AG10803 (cell line): ENCODE data around the gene MLEC.

Source experiments
- DNase-seq: peaks from one replicate; pipeline ENCODE4 v3.0.0; 2010; ENCODE audit warnings: low read depth
- H3K4me3 ChIP-seq: 2 replicates; pipeline ENCODE4 v1.5.1; 2011; ENCODE audit warnings: mild to moderate bottlenecking, low read length, control low read depth
- CTCF ChIP-seq: conservative IDR thresholded peaks from 2 replicates; pipeline ENCODE4 v1.5.1; 2011; ENCODE audit warnings: mild to moderate bottlenecking, low read length, control low read depth, inconsistent platforms

The MLEC gene

GRCh38 chr12:120713861-120714482 lies 27.0 kb downstream of the MLEC start:
- TF ChIP-seq CTCF = peak; percentile 91
- peak; percentile 81 for DNase-seq
- no peak overlapping the region for H3K4me3 ChIP-seq

GRCh38 chr12:120718055-120718454 lies 31.1 kb downstream of the MLEC start:
- no peak for TF ChIP-seq CTCF
- DNase-seq = no peak
- H3K4me3 ChIP-seq = no peak overlapping the region

GRCh38 chr12:120719072-120719471 lies 32.1 kb downstream of the MLEC start:
- DNase-seq = no peak
- TF ChIP-seq CTCF = no peak
- no peak overlapping the region for H3K4me3 ChIP-seq

- H3K4me3 ChIP-seq = no peak overlapping the region
- TF ChIP-seq CTCF = no peak
- peak; percentile 37 for DNase-seq
These were observed 32.7 kb downstream of the MLEC start for GRCh38 chr12:120719496-120720233.

- TF ChIP-seq CTCF = no peak
- H3K4me3 ChIP-seq = no peak overlapping the region
- DNase-seq = peak; percentile 70
These were observed 33.5 kb downstream of the MLEC start for GRCh38 chr12:120720234-120720986.

GRCh38 chr12:120720987-120721801 lies 34.2 kb downstream of the MLEC start:
- TF ChIP-seq CTCF = no peak

More at GRCh38 chr12:120720987-120721801, 34.2 kb downstream of the MLEC start:
- no peak for DNase-seq
- H3K4me3 ChIP-seq = no peak overlapping the region
